Hepatocyte (in vitro differentiated cells): ENCODE results near the gene TRAPPC6A. TPM values are rescaled to one million over a fixed set of nuclear protein-coding genes. Genes with fewer than 3 reads are reported as not detected.

ENCODE experiments used
- DNase-seq: peaks from one replicate; pipeline ENCODE4 v3.0.0-alpha.2; 2016; ENCODE audit warnings: low spot score
- H2AFZ ChIP-seq: fragments of 200-600 bp; sonication (generic); 2 replicates; pipeline ENCODE4 v1.6.0; 2016; ENCODE audit warnings: antibody characterized with exemption, mild to moderate bottlenecking
- H3K27ac ChIP-seq: fragments of 200-600 bp; sonication (generic); 2 replicates; pipeline ENCODE4 v1.5.1; 2016; ENCODE audit warnings: mild to moderate bottlenecking
- H3K27me3 ChIP-seq: fragments of 200-600 bp; sonication (generic); 2 replicates; pipeline ENCODE4 v1.6.1; 2016
- H3K36me3 ChIP-seq: fragments of 200-600 bp; sonication (generic); replicated peaks from 2 replicates; pipeline ENCODE4 v1.5.1; 2016; ENCODE audit warnings: low read depth; ENCODE audit not compliant: insufficient read depth
- H3K4me1 ChIP-seq: fragments of 200-600 bp; sonication (generic); 2 replicates; pipeline ENCODE4 v1.5.1; 2016; ENCODE audit warnings: mild to moderate bottlenecking, moderate library complexity; ENCODE audit not compliant: insufficient read depth
- H3K4me2 ChIP-seq: fragments of 200-600 bp; sonication (generic); 2 replicates; pipeline ENCODE4 v1.6.0; 2016
- H3K4me3 ChIP-seq: fragments of 200-600 bp; sonication (generic); 2 replicates; pipeline ENCODE4 v1.5.1; 2016; ENCODE audit warnings: mild to moderate bottlenecking
- H3K79me2 ChIP-seq: fragments of 200-600 bp; sonication (generic); 2 replicates; pipeline ENCODE4 v1.6.0; 2017; ENCODE audit warnings: mild to moderate bottlenecking
- H3K9me2 ChIP-seq: fragments of 200-600 bp; sonication (generic); replicated peaks from 2 replicates; pipeline ENCODE4 v1.6.0; 2017; ENCODE audit warnings: mild to moderate bottlenecking; ENCODE audit not compliant: insufficient read depth
- H3K9me3 ChIP-seq: fragments of 200-600 bp; sonication (generic); 2 replicates; pipeline ENCODE4 v1.5.1; 2016; ENCODE audit warnings: low read depth, mild to moderate bottlenecking
- H4K20me1 ChIP-seq: fragments of 200-600 bp; sonication (generic); 2 replicates; pipeline ENCODE4 v1.6.0; 2016; ENCODE audit warnings: mild to moderate bottlenecking; ENCODE audit not compliant: insufficient read depth, poor library complexity, severe bottlenecking
- EZH2 ChIP-seq: fragments of 200-600 bp; sonication (generic); IDR thresholded peaks from 2 replicates; pipeline ENCODE4 v1.6.1; 2016; ENCODE audit warnings: antibody characterized with exemption, mild to moderate bottlenecking, borderline replicate concordance
- EZH2phosphoT487 ChIP-seq: fragments of 200-600 bp; sonication (generic); IDR thresholded peaks from one replicate; pipeline ENCODE4 v1.6.1; 2018; ENCODE audit warnings: antibody characterized with exemption, mild to moderate bottlenecking, low read depth, moderate library complexity; ENCODE audit not compliant: unreplicated experiment, severe bottlenecking
- WGBS: methylation state at CpG from one replicate; pipeline ENCODE4 v1.1.6; 2016; ENCODE audit warnings: low lambda C conversion rate; ENCODE audit errors: missing lambda C conversion rate; 5-methylcytosine and 5-hydroxymethylcytosine counted together
- polyA plus RNA-seq: library from polyadenylated mRNA; unstranded; fragments of >200 nt; fragmentation: Nextera tagmentation; extraction: Ambion mirVana; gene quantifications from 2 replicates; pipeline ENCODE4 v1.2.1, GENCODE V29; 2016
- total RNA-seq: library from RNA; depleted of rRNA; stranded (reverse); fragments of >200 nt; gene quantifications from 2 replicates; pipeline ENCODE4 v1.2.3, GENCODE V29; 2014
- TF ChIP-seq, protein P1 (sequence below): fragments of 200-600 bp; sonication (generic); IDR thresholded peaks from 2 replicates; pipeline ENCODE4 v1.5.1; 2016; ENCODE audit warnings: antibody characterized with exemption, mild to moderate bottlenecking; ENCODE audit not compliant: poor library complexity

Gene TRAPPC6A
- total and polyA plus RNA-seq, 2 experiments from 2014 or later = 25.7 to 60.1 TPM

DNA sequence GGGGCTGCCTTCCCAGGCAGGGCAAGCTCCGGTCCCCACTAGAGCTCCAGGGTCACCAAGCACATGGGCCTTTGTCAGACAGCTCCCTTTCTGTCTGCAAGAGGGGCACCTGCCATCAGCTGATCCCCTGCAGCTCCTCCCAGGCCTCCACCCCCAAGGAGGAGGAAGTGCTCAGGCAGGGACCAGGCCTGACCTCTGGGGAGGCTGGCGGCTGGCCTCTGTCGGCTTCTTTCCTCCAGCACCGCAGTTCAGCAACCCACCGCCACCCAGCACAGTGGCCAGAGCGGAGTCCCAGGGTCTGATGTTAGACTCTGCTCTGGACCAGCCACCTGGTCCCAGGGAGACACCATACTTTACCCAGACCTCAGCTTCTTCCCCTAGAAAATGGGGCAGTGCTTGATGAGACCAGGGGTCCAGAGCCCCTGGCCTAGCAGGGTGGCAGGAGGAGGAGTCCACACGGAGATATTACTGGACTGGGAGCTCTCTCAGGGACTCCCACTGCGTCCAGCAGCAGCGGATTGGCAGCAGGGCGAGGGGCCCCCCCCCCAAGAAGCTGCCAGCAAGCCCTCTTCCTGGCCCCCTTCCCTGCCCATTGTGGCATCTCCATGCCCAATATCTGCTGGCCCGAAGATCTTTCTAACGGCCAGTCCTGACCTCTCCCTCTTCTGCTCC, 41.4 kb downstream of the TRAPPC6A start:
- Histone ChIP-seq H3K27me3 (no peaks in the 10 kb centered on the region), H3K27ac (no peak overlapping the region), H3K36me3 (no peaks in the 10 kb centered on the region), H3K9me2 (no peaks in the 10 kb centered on the region), H4K20me1 (peaks cover 24% of the 10 kb centered on the region), H3K4me3 (no peak overlapping the region), H3K79me2 (peaks cover 67% of the 10 kb centered on the region), H3K4me1 (peaks cover 3% of the 10 kb centered on the region), H3K4me2 (no peak overlapping the region), H3K9me3 (no peaks in the 10 kb centered on the region), H2AFZ (no peak overlapping the region)
- no peak for DNase-seq
- 93% methylated on average over 10 of the region's 12 CpGs for WGBS
- no peak for TF ChIP-seq EZH2
- TF ChIP-seq, protein P1, sequence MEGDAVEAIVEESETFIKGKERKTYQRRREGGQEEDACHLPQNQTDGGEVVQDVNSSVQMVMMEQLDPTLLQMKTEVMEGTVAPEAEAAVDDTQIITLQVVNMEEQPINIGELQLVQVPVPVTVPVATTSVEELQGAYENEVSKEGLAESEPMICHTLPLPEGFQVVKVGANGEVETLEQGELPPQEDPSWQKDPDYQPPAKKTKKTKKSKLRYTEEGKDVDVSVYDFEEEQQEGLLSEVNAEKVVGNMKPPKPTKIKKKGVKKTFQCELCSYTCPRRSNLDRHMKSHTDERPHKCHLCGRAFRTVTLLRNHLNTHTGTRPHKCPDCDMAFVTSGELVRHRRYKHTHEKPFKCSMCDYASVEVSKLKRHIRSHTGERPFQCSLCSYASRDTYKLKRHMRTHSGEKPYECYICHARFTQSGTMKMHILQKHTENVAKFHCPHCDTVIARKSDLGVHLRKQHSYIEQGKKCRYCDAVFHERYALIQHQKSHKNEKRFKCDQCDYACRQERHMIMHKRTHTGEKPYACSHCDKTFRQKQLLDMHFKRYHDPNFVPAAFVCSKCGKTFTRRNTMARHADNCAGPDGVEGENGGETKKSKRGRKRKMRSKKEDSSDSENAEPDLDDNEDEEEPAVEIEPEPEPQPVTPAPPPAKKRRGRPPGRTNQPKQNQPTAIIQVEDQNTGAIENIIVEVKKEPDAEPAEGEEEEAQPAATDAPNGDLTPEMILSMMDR = no peak
- no peak for TF ChIP-seq EZH2phosphoT487

DNA sequence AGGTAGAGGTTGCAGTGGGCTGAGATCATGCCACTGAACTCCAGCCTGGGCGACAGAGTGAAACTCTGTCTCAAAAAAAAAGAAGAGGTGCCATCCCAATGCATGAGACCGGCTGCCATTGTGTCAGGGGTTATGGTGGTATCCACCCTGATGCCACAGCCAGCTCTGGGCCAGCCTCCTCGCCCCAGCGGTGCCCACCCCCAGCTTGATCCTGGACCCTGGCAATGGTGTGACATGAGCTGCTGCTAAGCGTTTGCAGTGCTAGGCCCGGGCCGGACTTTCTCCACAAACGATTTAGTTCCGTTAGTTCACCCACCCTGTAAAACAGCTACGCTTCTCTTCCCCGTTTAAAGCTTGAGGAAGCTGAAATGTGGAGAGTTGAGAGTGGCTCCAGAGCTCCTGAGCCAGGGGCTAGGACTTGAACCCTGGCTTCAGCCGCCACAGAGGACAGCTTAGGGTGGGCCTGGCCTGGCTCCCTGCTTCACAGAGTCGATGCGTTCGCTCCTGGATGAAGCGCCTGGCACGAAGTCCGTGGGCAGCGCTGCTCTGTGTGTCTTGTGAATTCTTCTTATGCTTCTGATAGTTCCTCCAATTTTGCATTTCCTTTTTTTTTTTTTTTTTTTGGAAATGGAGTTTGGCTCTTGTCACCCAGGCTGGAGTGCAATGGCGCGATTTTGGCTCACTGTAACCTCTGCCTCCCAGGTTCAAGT, 42.7 kb downstream of the TRAPPC6A start:
- no peak overlapping the region for H3K4me2 ChIP-seq
- no peak overlapping the region for H2AFZ ChIP-seq
- WGBS = 98% methylated on average over 21 of the region's 21 CpGs
- H3K9me2 ChIP-seq = no peaks in the 10 kb centered on the region
- peaks cover 73% of the 10 kb centered on the region for H3K79me2 ChIP-seq
- H3K9me3 ChIP-seq = no peaks in the 10 kb centered on the region
- H4K20me1 ChIP-seq = peaks cover 37% of the 10 kb centered on the region
- no peaks in the 10 kb centered on the region for H3K36me3 ChIP-seq
- TF ChIP-seq, protein P1 = no peak
- no peak for TF ChIP-seq EZH2phosphoT487
- TF ChIP-seq EZH2 = no peak
- H3K27ac ChIP-seq = no peak overlapping the region
- no peak overlapping the region for H3K4me3 ChIP-seq
- H3K27me3 ChIP-seq = no peaks in the 10 kb centered on the region
- DNase-seq = no peak
- H3K4me1 ChIP-seq = peaks cover 3% of the 10 kb centered on the region

DNA sequence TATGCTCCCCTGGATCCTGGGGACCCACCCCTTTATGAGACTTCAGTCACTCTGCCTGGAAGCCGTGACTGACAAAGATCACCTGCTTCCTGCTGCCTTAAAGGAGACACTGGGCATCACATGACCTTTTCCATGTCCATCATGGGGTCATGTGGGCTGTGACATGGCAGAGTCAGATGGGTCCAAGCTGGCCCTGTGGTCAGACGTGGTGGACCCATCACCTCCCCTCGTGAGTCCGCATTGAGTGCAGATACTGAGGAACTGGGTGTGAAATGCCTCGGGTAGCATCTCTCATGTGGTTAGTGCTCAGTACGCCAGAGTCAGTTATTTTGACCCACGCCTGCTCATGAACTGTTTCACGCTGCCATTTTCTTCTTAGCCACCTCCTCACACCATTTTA, 44.4 kb downstream of the TRAPPC6A start:
- peaks cover 3% of the 10 kb centered on the region for H3K4me1 ChIP-seq
- no peak for TF ChIP-seq EZH2phosphoT487
- TF ChIP-seq, protein P1 = no peak
- no peak for TF ChIP-seq EZH2
- peaks cover 81% of the 10 kb centered on the region for H3K79me2 ChIP-seq
- no peak for DNase-seq
- no peak overlapping the region for H2AFZ ChIP-seq
- WGBS = 93% methylated on average over 8 of the region's 8 CpGs
- H3K4me2 ChIP-seq = no peak overlapping the region
- H3K4me3 ChIP-seq = no peak overlapping the region
- peaks cover 42% of the 10 kb centered on the region for H4K20me1 ChIP-seq
- H3K27me3 ChIP-seq = no peaks in the 10 kb centered on the region
- no peak overlapping the region for H3K27ac ChIP-seq
- no peaks in the 10 kb centered on the region for H3K9me2 ChIP-seq
- no peaks in the 10 kb centered on the region for H3K9me3 ChIP-seq
- no peaks in the 10 kb centered on the region for H3K36me3 ChIP-seq
